Suprapubic skin (tissue), 4 donors: Measurements from ENCODE around the gene SYNGR1. TPM values are rescaled to one million over a fixed set of nuclear protein-coding genes. Genes with fewer than 3 reads are reported as not detected.

Experiments used
- DNase-seq, 2 donors: peaks; one replicate each; pipeline ENCODE4 v3.0.0-alpha.2; 2019; ENCODE audit warnings: low spot score in 2 of 2
- H3K27ac ChIP-seq: fragments of 200-600 bp; sonication (generic); one replicate; pipeline ENCODE4 v1.5.1; 2019
- H3K27me3 ChIP-seq: fragments of 200-600 bp; sonication (generic); one replicate; pipeline ENCODE4 v1.5.1; 2019
- H3K36me3 ChIP-seq: fragments of 200-600 bp; sonication (generic); one replicate; pipeline ENCODE4 v1.5.1; 2019
- H3K4me1 ChIP-seq: fragments of 200-600 bp; sonication (generic); one replicate; pipeline ENCODE4 v1.5.1; 2019
- H3K4me3 ChIP-seq: fragments of 200-600 bp; sonication (generic); one replicate; pipeline ENCODE4 v1.5.1; 2019; ENCODE audit warnings: mild to moderate bottlenecking
- H3K9me3 ChIP-seq: fragments of 200-600 bp; sonication (generic); one replicate; pipeline ENCODE4 v1.5.1; 2019
- CTCF ChIP-seq, 2 donors: fragments of 200-600 bp in 1 of 2; fragments of 450-650 bp in 1 of 2; sonication (generic) in 1 of 2; IDR thresholded peaks; one replicate each; pipeline ENCODE4 v1.5.1; 2016 to 2019; ENCODE audit warnings: antibody characterized with exemption in 2 of 2, mild to moderate bottlenecking in 1 of 2, moderate library complexity in 1 of 2
- EP300 ChIP-seq: sonication (generic); formaldehyde crosslinking; IDR thresholded peaks from one replicate; pipeline ENCODE4 v1.6.1; 2017; ENCODE audit warnings: antibody characterized with exemption
- POLR2A ChIP-seq, 2 donors: fragments of 450-650 bp; IDR thresholded peaks; one replicate each; pipeline ENCODE4 v1.6.1; 2017; ENCODE audit warnings: antibody characterized with exemption in 2 of 2, mild to moderate bottlenecking in 2 of 2, moderate library complexity in 2 of 2
- POLR2AphosphoS5 ChIP-seq, 3 donors: sonication (generic); formaldehyde crosslinking; IDR thresholded peaks; one replicate each; pipeline ENCODE4 v1.6.1; 2017; ENCODE audit warnings: antibody characterized with exemption in 3 of 3
- WGBS: methylation state at CpG from one replicate; pipeline ENCODE4 v1.1.5; 2018; 5-methylcytosine and 5-hydroxymethylcytosine counted together
- total RNA-seq, 4 donors: library from RNA; depleted of rRNA; stranded (reverse); fragments of >200 nt; gene quantifications; one replicate each; pipeline ENCODE4 v1.1.0, GENCODE V29; 2016

The SYNGR1 gene
- total RNA-seq, 4 donors from 2014 or later = 34.6 to 52.5 (median 44.3) TPM

- Histone ChIP-seq H3K27me3 (no peaks in the 10 kb centered on the region), H3K4me3 (no peak overlapping the region), H3K9me3 (no peaks in the 10 kb centered on the region), H3K4me1 (peaks cover 15% of the 10 kb centered on the region), H3K27ac (no peak overlapping the region), H3K36me3 (peaks cover 92% of the 10 kb centered on the region)
- no peak for DNase-seq
- TF ChIP-seq CTCF (IDR thresholded peaks at IDR 0.05) = no peak
- 93% methylated on average over 13 of the region's 13 CpGs for WGBS
These were observed 79.4 kb downstream of the SYNGR1 start for GRCh38 chr22:39429186-39429585.

- no peaks in the 10 kb centered on the region for H3K27me3 ChIP-seq
- no peaks in the 10 kb centered on the region for H3K9me3 ChIP-seq
- peaks cover 84% of the 10 kb centered on the region for H3K36me3 ChIP-seq
- H3K27ac ChIP-seq = peak overlapping the region; percentile 73
- H3K4me1 ChIP-seq = peaks cover 15% of the 10 kb centered on the region
- H3K4me3 ChIP-seq = no peak overlapping the region
- no peak for DNase-seq
- TF ChIP-seq POLR2AphosphoS5 (IDR thresholded peaks at IDR 0.05) (no peak), CTCF (IDR thresholded peaks at IDR 0.05) (no peak), POLR2A (IDR thresholded peaks at IDR 0.05) (no peak), EP300 (no peak)
- WGBS = 85% methylated on average over 18 of the region's 27 CpGs
These were observed 80.3 kb downstream of the SYNGR1 start for GRCh38 chr22:39429916-39430575.

DNA sequence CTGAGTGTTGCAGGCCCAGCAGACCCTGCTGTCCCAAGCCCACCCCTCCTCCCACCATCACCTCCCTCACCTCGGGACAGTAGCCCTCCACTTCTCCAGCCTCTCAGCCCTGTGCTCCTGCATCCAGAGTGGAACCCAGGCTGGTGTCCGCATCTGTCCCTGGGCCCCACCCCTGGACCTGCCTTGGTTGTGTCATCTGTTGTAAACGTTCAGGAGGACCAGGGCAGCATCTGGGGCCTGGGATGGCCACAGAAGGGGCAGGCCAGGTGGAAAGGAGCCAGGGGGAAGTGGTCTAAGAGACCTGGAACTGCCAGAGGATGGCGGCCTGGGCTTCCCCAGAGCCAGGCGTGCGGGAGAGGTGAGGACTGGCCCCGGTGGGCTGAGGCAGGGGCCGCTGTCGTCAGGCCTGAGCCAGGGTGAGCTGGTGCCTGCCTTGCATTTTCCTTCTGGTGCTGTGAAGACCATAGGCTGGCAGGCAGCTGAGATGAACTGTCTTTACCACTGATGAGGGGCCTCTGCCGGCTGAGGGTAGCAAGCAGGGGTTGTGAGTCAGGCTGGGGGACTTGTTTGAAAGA, 80.9 kb downstream of the SYNGR1 start:
- H3K36me3 ChIP-seq = peaks cover 83% of the 10 kb centered on the region
- H3K9me3 ChIP-seq = no peaks in the 10 kb centered on the region
- H3K4me3 ChIP-seq = no peak overlapping the region
- H3K4me1 ChIP-seq = peaks cover 15% of the 10 kb centered on the region
- TF ChIP-seq POLR2AphosphoS5 (IDR thresholded peaks at IDR 0.05) (no peak), POLR2A (IDR thresholded peaks at IDR 0.05) (no peak), EP300 (no peak), CTCF (IDR thresholded peaks at IDR 0.05) (no peak)
- 81% methylated on average over 9 of the region's 10 CpGs for WGBS
- DNase-seq = no peak
- no peaks in the 10 kb centered on the region for H3K27me3 ChIP-seq
- H3K27ac ChIP-seq = peak overlapping the region; percentile 73

- WGBS = 79% methylated on average over 8 of the region's 11 CpGs
- peaks cover 15% of the 10 kb centered on the region for H3K4me1 ChIP-seq
- TF ChIP-seq POLR2AphosphoS5 (IDR thresholded peaks at IDR 0.05) (no peak), CTCF (IDR thresholded peaks at IDR 0.05) (no peak), POLR2A (IDR thresholded peaks at IDR 0.05) (no peak), EP300 (no peak)
- H3K27me3 ChIP-seq = no peaks in the 10 kb centered on the region
- H3K4me3 ChIP-seq = no peak overlapping the region
- peaks cover 77% of the 10 kb centered on the region for H3K36me3 ChIP-seq
- no peak for DNase-seq
- H3K9me3 ChIP-seq = no peaks in the 10 kb centered on the region
- peak overlapping the region; percentile 73 for H3K27ac ChIP-seq
These were observed 81.5 kb downstream of the SYNGR1 start for GRCh38 chr22:39431216-39431801.

DNA sequence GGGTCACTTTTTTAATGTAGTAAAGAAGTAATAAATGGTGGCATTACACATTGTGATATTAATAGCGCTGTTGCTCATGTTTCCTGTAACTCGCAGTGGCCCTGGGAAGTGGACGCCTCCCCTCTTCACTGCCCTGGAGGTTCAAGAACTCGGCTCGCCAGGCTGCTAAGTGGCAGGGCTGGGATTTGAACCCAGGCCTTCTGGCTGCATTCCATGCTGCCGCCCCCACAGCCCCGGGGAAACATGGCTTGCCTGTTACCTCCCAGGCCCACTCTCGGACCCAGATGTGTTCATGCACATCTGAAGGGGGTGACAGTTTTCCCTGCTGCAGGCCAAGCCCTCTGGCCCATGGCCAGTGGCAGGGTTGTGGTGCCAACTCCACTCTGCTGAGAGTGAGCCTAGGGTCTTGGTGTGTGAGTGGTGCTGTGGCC, 82.0 kb downstream of the SYNGR1 start:
- no peak for DNase-seq
- Histone ChIP-seq H3K9me3 (no peaks in the 10 kb centered on the region), H3K4me1 (peaks cover 15% of the 10 kb centered on the region), H3K27me3 (no peaks in the 10 kb centered on the region), H3K4me3 (no peak overlapping the region), H3K36me3 (peaks cover 72% of the 10 kb centered on the region), H3K27ac (peak overlapping the region; percentile 73)
- WGBS = 43% methylated on average over 4 of the region's 8 CpGs
- no peak for TF ChIP-seq POLR2AphosphoS5 (IDR thresholded peaks at IDR 0.05)
- TF ChIP-seq CTCF (IDR thresholded peaks at IDR 0.05) = no peak
- no peak for TF ChIP-seq EP300
- TF ChIP-seq POLR2A (IDR thresholded peaks at IDR 0.05) = no peak
